Measurements from ENCODE around the gene ARHGAP6. TPM values are rescaled to one million over a fixed set of nuclear protein-coding genes. Genes with fewer than 3 reads are reported as not detected.

ARHGAP6 gene
- polyA plus RNA-seq, 2 of the 4 experiments (the other 2 are of a cell fraction) = 0.04 TPM; not detected in 1

- peak; percentile 59 for FAIRE-seq
- no peak for ATAC-seq
- ChIA-PET POLR2A (no interaction called here), CTCF (no interaction called here)
- Histone ChIP-seq H3K4me2 (no peak overlapping the region), H3K9me3 (no peaks in the 10 kb centered on the region), H3K4me1 (no peaks in the 10 kb centered on the region), H3K27ac (no peak overlapping the region), H3K4me3 (no peak overlapping the region)
- DNase-seq (ENCODE audit: low read depth in 1 of 2, low spot score in 1 of 2) = no peak
- TF ChIP-seq MAFK (IDR thresholded peaks at IDR 0.05; ENCODE audit: partially characterized antibody) (no peak), BHLHE40 (IDR thresholded peaks at IDR 0.05; ENCODE audit: low read depth, low read length) (no peak), ZC3H11A (IDR thresholded peaks at IDR 0.05) (no peak), TP53 (CRISPR knock-in tag; IDR thresholded peaks at IDR 0.05) (no peak), ZNF302 (CRISPR knock-in tag; IDR thresholded peaks at IDR 0.05) (no peak)
Observed at GRCh38 chrX:11422525-11422857, 243.2 kb downstream of the ARHGAP6 start.

DNA sequence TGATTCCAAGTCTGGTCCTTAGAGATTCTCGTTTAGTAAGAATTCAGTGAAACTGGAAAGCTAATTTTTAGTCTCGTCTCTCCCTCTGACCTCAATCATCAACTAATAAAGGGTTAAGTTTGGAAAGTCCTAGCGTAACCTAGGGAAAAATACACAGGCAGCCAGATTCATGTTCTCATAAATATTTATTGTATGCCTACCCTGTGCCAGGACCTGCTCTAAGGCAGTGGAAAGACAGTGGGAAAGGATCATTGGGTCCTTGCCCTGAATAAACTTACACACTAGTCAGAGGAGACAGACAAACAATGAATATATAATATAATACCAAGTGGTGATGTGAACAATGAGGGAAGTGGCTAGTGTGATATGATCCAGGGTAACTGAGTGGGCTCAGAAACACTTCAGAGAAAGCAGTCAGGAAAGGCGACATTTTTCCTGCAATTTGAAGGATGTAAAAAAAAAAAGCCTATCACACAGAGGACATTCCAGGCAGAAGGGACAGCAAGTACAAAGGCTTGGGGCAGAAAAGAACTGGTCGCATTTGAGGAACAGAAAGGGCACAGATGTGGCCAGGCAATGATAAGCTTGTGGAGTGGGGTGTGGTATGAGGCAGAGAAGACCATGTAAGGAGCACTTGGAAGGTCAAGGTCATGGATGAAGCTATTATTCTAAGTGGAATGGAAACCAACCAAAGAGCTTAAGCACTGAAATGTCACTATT is 243.8 kb downstream of the ARHGAP6 start:
- CTCF ChIA-PET = no interaction called here
- DNase-seq (ENCODE audit: low read depth in 1 of 2, low spot score in 1 of 2) (no peak), FAIRE-seq (no peak), ATAC-seq (no peak)
- no peak overlapping the region for H3K4me2 ChIP-seq
- H3K4me3 ChIP-seq = no peak overlapping the region
- WGBS (ENCODE audit: missing lambda C conversion rate) = 51% methylated on average over 5 of the region's 5 CpGs
- POLR2A ChIA-PET = no interaction called here
- no peaks in the 10 kb centered on the region for H3K9me3 ChIP-seq
- no peak for TF ChIP-seq NFE2L2 (conservative IDR thresholded peaks at IDR 0.05; ENCODE audit: low read length)
- TF ChIP-seq, protein P1, sequence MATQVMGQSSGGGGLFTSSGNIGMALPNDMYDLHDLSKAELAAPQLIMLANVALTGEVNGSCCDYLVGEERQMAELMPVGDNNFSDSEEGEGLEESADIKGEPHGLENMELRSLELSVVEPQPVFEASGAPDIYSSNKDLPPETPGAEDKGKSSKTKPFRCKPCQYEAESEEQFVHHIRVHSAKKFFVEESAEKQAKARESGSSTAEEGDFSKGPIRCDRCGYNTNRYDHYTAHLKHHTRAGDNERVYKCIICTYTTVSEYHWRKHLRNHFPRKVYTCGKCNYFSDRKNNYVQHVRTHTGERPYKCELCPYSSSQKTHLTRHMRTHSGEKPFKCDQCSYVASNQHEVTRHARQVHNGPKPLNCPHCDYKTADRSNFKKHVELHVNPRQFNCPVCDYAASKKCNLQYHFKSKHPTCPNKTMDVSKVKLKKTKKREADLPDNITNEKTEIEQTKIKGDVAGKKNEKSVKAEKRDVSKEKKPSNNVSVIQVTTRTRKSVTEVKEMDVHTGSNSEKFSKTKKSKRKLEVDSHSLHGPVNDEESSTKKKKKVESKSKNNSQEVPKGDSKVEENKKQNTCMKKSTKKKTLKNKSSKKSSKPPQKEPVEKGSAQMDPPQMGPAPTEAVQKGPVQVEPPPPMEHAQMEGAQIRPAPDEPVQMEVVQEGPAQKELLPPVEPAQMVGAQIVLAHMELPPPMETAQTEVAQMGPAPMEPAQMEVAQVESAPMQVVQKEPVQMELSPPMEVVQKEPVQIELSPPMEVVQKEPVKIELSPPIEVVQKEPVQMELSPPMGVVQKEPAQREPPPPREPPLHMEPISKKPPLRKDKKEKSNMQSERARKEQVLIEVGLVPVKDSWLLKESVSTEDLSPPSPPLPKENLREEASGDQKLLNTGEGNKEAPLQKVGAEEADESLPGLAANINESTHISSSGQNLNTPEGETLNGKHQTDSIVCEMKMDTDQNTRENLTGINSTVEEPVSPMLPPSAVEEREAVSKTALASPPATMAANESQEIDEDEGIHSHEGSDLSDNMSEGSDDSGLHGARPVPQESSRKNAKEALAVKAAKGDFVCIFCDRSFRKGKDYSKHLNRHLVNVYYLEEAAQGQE (IDR thresholded peaks at IDR 0.05) = no peak
- TF ChIP-seq RFX5 (IDR thresholded peaks at IDR 0.05) = no peak
- no peak for TF ChIP-seq POLR2AphosphoS2 (conservative IDR thresholded peaks at IDR 0.05; ENCODE audit: low read length)
- TF ChIP-seq NPAS2 (CRISPR knock-in tag; IDR thresholded peaks at IDR 0.05; ENCODE audit: borderline replicate concordance) = no peak
- TF ChIP-seq MAFK (IDR thresholded peaks at IDR 0.05; ENCODE audit: partially characterized antibody) = no peak
- no peak for TF ChIP-seq HOXB13 (CRISPR knock-in tag; IDR thresholded peaks at IDR 0.05; ENCODE audit: low read depth)
- TF ChIP-seq KDM5A (IDR thresholded peaks at IDR 0.05) = no peak
- no peak for TF ChIP-seq RNF2 (IDR thresholded peaks at IDR 0.05; ENCODE audit: borderline replicate concordance, low read depth)
- TF ChIP-seq JUN (IDR thresholded peaks at IDR 0.05) = no peak
- no peak for TF ChIP-seq EHMT2 (IDR thresholded peaks at IDR 0.05; ENCODE audit: low read depth)
- TF ChIP-seq FOSB (CRISPR knock-in tag; IDR thresholded peaks at IDR 0.05) = no peak
- TF ChIP-seq, protein P2, sequence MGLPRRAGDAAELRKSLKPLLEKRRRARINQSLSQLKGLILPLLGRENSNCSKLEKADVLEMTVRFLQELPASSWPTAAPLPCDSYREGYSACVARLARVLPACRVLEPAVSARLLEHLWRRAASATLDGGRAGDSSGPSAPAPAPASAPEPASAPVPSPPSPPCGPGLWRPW (IDR thresholded peaks at IDR 0.05) = no peak
- TF ChIP-seq HEYL (CRISPR knock-in tag; IDR thresholded peaks at IDR 0.05) = no peak
- no peak for TF ChIP-seq JUNB (IDR thresholded peaks at IDR 0.05)
- no peak for TF ChIP-seq EP300 (IDR thresholded peaks at IDR 0.05)
- no peak overlapping the region for H3K27ac ChIP-seq
- H3K4me1 ChIP-seq = no peaks in the 10 kb centered on the region

DNA sequence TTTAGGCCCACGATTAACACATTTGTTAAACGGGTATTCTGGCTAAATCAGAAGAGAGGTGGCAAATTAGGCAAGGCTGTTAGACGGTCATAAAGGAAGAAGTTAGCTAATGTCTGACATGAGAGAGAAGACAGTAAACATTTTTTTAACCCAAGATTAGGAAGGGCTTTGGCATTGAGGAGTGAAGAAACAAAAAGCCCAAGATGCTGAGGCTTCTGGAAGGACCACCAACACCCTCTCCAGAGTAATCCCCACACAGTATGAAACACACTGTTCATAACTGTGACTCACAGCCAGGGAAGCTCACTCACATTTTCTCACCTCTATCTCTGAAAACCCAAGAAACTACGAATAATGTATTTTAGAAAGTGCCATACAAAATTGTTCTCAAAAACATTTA is 244.9 kb downstream of the ARHGAP6 start:
- Histone ChIP-seq H3K4me2 (no peak overlapping the region), H3K9me3 (no peaks in the 10 kb centered on the region), H3K4me1 (no peaks in the 10 kb centered on the region), H3K4me3 (no peak overlapping the region), H3K27ac (no peak overlapping the region)
- WGBS (ENCODE audit: missing lambda C conversion rate) = 35% methylated on average over 4 of the region's 4 CpGs
- ChIA-PET CTCF (no interaction called here), POLR2A (no interaction called here)
- TF ChIP-seq RARB (CRISPR knock-in tag; IDR thresholded peaks at IDR 0.05) (no peak), RNF2 (IDR thresholded peaks at IDR 0.05; ENCODE audit: borderline replicate concordance, low read depth) (no peak), HEYL (CRISPR knock-in tag; IDR thresholded peaks at IDR 0.05) (no peak), RFX5 (IDR thresholded peaks at IDR 0.05) (no peak), PBX3 (IDR thresholded peaks at IDR 0.05) (no peak), ZFP36 (IDR thresholded peaks at IDR 0.05; ENCODE audit: borderline replicate concordance, partially characterized antibody) (no peak), EHF (CRISPR knock-in tag; IDR thresholded peaks at IDR 0.05) (no peak), EHMT2 (IDR thresholded peaks at IDR 0.05; ENCODE audit: low read depth) (no peak), JUN (IDR thresholded peaks at IDR 0.05) (no peak), EP300 (IDR thresholded peaks at IDR 0.05) (no peak), KDM5A (IDR thresholded peaks at IDR 0.05) (no peak), KDM1A (IDR thresholded peaks at IDR 0.05; ENCODE audit: low read depth) (no peak), TFCP2L1 (CRISPR knock-in tag; IDR thresholded peaks at IDR 0.05) (no peak), RCOR1 (IDR thresholded peaks at IDR 0.05; ENCODE audit: low read depth, low read length) (no peak)
- TF ChIP-seq, protein P3, sequence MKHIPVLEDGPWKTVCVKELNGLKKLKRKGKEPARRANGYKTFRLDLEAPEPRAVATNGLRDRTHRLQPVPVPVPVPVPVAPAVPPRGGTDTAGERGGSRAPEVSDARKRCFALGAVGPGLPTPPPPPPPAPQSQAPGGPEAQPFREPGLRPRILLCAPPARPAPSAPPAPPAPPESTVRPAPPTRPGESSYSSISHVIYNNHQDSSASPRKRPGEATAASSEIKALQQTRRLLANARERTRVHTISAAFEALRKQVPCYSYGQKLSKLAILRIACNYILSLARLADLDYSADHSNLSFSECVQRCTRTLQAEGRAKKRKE (CRISPR knock-in tag; IDR thresholded peaks at IDR 0.05; ENCODE audit: low read depth) = no peak
- TF ChIP-seq, protein P4, sequence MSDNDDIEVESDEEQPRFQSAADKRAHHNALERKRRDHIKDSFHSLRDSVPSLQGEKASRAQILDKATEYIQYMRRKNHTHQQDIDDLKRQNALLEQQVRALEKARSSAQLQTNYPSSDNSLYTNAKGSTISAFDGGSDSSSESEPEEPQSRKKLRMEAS (IDR thresholded peaks at IDR 0.05) = no peak
- TF ChIP-seq, protein P2 (IDR thresholded peaks at IDR 0.05) = no peak
- no peak for DNase-seq (ENCODE audit: low read depth in 1 of 2, low spot score in 1 of 2)
- no peak for FAIRE-seq
- no peak for ATAC-seq

All from A549 (cell line).